Breast epithelium (tissue), 3 donors: ENCODE data around the gene IL22.
"Not testable (repeated sequence)": the region's sequence is repeated elsewhere in the genome, so short reads cannot be mapped to it uniquely, and the experiment has no call there.

Experiments used
- CTCF ChIP-seq, 3 donors: fragments of 450-650 bp; IDR thresholded peaks; one replicate each; pipeline ENCODE4 v1.5.1; 2016 to 2017; ENCODE audit warnings: antibody characterized with exemption in 3 of 3, mild to moderate bottlenecking in 3 of 3, moderate library complexity in 3 of 3
- POLR2A ChIP-seq: fragments of 450-650 bp; IDR thresholded peaks from one replicate; pipeline ENCODE4 v1.6.1; 2016; ENCODE audit warnings: antibody characterized with exemption, mild to moderate bottlenecking, moderate library complexity

- not testable (repeated sequence) for TF ChIP-seq CTCF (IDR thresholded peaks at IDR 0.05); POLR2A
Observed at GRCh38 chr12:68209048-68209728, 44.2 kb downstream of the IL22 start.
